HuH-7 (cell line): ENCODE results near the gene CCL13.

Experiments used
- DNase-seq: peaks from one replicate; pipeline ENCODE4 v3.0.0; 2011; ENCODE audit warnings: low spot score

The CCL13 gene

GRCh38 chr17:34363183-34363661 is 6.9 kb downstream of the CCL13 start, which contains the start of gene CCL1:
TSS of gene CCL1 (minus strand) at chr17:34363233. CDS start at chr17:34363161, 72 bp downstream.
- DNase-seq = no peak

GRCh38 chr17:34364751-34365150 is 8.5 kb downstream of the CCL13 start:
- DNase-seq = no peak

GRCh38 chr17:34365340-34365739 is 9.1 kb downstream of the CCL13 start:
- no peak for DNase-seq

GRCh38 chr17:34366010-34366409 is 9.7 kb downstream of the CCL13 start:
- DNase-seq = no peak

GRCh38 chr17:34366529-34367107 is 10.3 kb downstream of the CCL13 start:
- DNase-seq = no peak

- DNase-seq = no peak
Measured at GRCh38 chr17:34367486-34368195, 11.4 kb downstream of the CCL13 start.

GRCh38 chr17:34368196-34368945 is 12.1 kb downstream of the CCL13 start:
- DNase-seq = no peak

GRCh38 chr17:34368946-34369500 is 12.7 kb downstream of the CCL13 start:
- DNase-seq = no peak

GRCh38 chr17:34369571-34369970 is 13.3 kb downstream of the CCL13 start:
- DNase-seq = no peak

- no peak for DNase-seq
Measured at GRCh38 chr17:34370376-34370996, 14.2 kb downstream of the CCL13 start.

GRCh38 chr17:34370997-34371395 is 14.7 kb downstream of the CCL13 start:
- no peak for DNase-seq

GRCh38 chr17:34371405-34372100 is 15.3 kb downstream of the CCL13 start:
- DNase-seq = no peak

- no peak for DNase-seq
Measured at GRCh38 chr17:34374457-34374856, 18.2 kb downstream of the CCL13 start.

GRCh38 chr17:34375426-34375997 is 19.2 kb downstream of the CCL13 start:
- no peak for DNase-seq

- no peak for DNase-seq
Measured at GRCh38 chr17:34377078-34377823, 21.0 kb downstream of the CCL13 start.

- no peak for DNase-seq
Measured at GRCh38 chr17:34378664-34379101, 22.4 kb downstream of the CCL13 start.

GRCh38 chr17:34379868-34380267 is 23.6 kb downstream of the CCL13 start:
- no peak for DNase-seq

GRCh38 chr17:34382621-34383124 is 26.4 kb downstream of the CCL13 start:
- DNase-seq = no peak

GRCh38 chr17:34383216-34383615 is 26.9 kb downstream of the CCL13 start:
- no peak for DNase-seq

GRCh38 chr17:34384271-34384670 is 28.0 kb downstream of the CCL13 start:
- no peak for DNase-seq
